A204.1 (cell line): ENCODE measurements around the gene PGGHG.
"Not testable (repeated sequence)": the region's sequence is repeated elsewhere in the genome, so short reads cannot be mapped to it uniquely, and the experiment has no call there.

Experiments
- FAIRE-seq: peaks from 2 replicates; lab custom pipeline; 2012; peaks lifted over from hg19 to GRCh38; lab: Jason Lieb, UNC

Gene PGGHG

GRCh38 chr11:313787-314553 is 25.0 kb downstream of the PGGHG start, which contains the start of gene IFITM1:
Gene IFITM1 (plus strand): TSS chr11:314040. CDS start chr11:314171, 131 bp downstream.
- FAIRE-seq: no peak

- FAIRE-seq: not testable (repeated sequence)
Observed at GRCh38 chr11:314554-314875, 25.6 kb downstream of the PGGHG start.

GRCh38 chr11:315051-315481 is 26.1 kb downstream of the PGGHG start:
- no peak for FAIRE-seq

- no peak for FAIRE-seq
Observed at GRCh38 chr11:315516-315994, 26.6 kb downstream of the PGGHG start.

- no peak for FAIRE-seq
Observed at GRCh38 chr11:316031-316701, 27.2 kb downstream of the PGGHG start.

- FAIRE-seq: no peak
Observed at GRCh38 chr11:316891-317301, 28.0 kb downstream of the PGGHG start.

GRCh38 chr11:317668-318404 is 28.9 kb downstream of the PGGHG start:
- not testable (repeated sequence) for FAIRE-seq

- not testable (repeated sequence) for FAIRE-seq
Observed at GRCh38 chr11:318405-319120, 29.6 kb downstream of the PGGHG start.

GRCh38 chr11:319121-319887 is 30.4 kb downstream of the PGGHG start:
- not testable (repeated sequence) for FAIRE-seq

- not testable (repeated sequence) for FAIRE-seq
Observed at GRCh38 chr11:319888-320273, 31.0 kb downstream of the PGGHG start.

GRCh38 chr11:324156-324555 is 35.2 kb downstream of the PGGHG start:
- no peak for FAIRE-seq

- not testable (repeated sequence) for FAIRE-seq
Observed at GRCh38 chr11:324593-325517, 35.9 kb downstream of the PGGHG start.

- FAIRE-seq: no peak
Observed at GRCh38 chr11:325796-326591, 37.1 kb downstream of the PGGHG start.

- no peak for FAIRE-seq
Observed at GRCh38 chr11:326592-326841, 37.6 kb downstream of the PGGHG start.

GRCh38 chr11:326842-327580 is 38.1 kb downstream of the PGGHG start:
- no peak for FAIRE-seq

GRCh38 chr11:327581-327923 is 38.6 kb downstream of the PGGHG start:
- FAIRE-seq: no peak

- no peak for FAIRE-seq
Observed at GRCh38 chr11:328012-328411, 39.1 kb downstream of the PGGHG start.

- not testable (repeated sequence) for FAIRE-seq
Observed at GRCh38 chr11:328516-329100, 39.7 kb downstream of the PGGHG start.

- FAIRE-seq: no peak
Observed at GRCh38 chr11:329886-330253, 40.9 kb downstream of the PGGHG start.
